Transverse colon (tissue), 4 donors: ENCODE results near the gene RCE1.

Experiments used
- CTCF ChIP-seq, 5 experiments: fragments of 200-600 bp in 3 of 5; fragments of 450-650 bp in 2 of 5; sonication (generic) in 3 of 5; IDR thresholded peaks; 1 replicate in 2 of 5; 2 replicates in 3 of 5; pipeline ENCODE4 v1.5.1; 2016 to 2017; ENCODE audit warnings: antibody characterized with exemption in 5 of 5, inconsistent platforms in 3 of 5, mild to moderate bottlenecking in 2 of 5, moderate library complexity in 1 of 5
- EP300 ChIP-seq: sonication (generic); formaldehyde crosslinking; IDR thresholded peaks from one replicate; pipeline ENCODE4 v1.6.1; 2017; ENCODE audit warnings: antibody characterized with exemption, low read depth
- POLR2A ChIP-seq: fragments of 450-650 bp; IDR thresholded peaks from one replicate; pipeline ENCODE4 v1.6.1; 2016; ENCODE audit warnings: antibody characterized with exemption, mild to moderate bottlenecking, moderate library complexity
- POLR2AphosphoS5 ChIP-seq, 3 donors: sonication (generic); formaldehyde crosslinking; IDR thresholded peaks; one replicate each; pipeline ENCODE4 v1.6.1; 2016; ENCODE audit warnings: antibody characterized with exemption in 3 of 3

GRCh38 chr11:66823700-66824099, 19.5 kb upstream of the RCE1 start:
- no peak for TF ChIP-seq CTCF (IDR thresholded peaks at IDR 0.05)
- no peak for TF ChIP-seq EP300
- TF ChIP-seq POLR2A: no peak
- TF ChIP-seq POLR2AphosphoS5 (IDR thresholded peaks at IDR 0.05): no peak
